ENCODE results near the gene SLC49A4.

DNA sequence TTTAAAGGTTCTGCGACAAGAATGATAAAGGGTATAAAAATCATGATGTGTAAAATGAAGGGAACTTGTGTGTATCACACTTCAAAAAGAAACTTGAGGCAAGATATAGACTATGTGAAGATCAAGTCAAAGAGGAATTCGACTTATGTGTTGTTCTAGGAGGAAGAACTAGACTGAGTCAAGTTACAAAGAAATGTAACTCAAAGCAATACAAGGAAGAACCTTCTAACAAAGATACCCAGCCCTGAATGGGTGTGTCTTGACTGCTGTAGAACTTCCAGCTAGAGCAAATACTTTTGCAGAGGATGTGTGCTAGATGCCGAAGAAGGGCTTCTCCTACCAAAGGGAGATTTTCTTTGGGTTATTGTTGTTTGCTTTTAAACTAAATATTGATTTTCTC, 2.4 kb downstream of the SLC49A4 start:
- TF ChIP-seq, protein P1, sequence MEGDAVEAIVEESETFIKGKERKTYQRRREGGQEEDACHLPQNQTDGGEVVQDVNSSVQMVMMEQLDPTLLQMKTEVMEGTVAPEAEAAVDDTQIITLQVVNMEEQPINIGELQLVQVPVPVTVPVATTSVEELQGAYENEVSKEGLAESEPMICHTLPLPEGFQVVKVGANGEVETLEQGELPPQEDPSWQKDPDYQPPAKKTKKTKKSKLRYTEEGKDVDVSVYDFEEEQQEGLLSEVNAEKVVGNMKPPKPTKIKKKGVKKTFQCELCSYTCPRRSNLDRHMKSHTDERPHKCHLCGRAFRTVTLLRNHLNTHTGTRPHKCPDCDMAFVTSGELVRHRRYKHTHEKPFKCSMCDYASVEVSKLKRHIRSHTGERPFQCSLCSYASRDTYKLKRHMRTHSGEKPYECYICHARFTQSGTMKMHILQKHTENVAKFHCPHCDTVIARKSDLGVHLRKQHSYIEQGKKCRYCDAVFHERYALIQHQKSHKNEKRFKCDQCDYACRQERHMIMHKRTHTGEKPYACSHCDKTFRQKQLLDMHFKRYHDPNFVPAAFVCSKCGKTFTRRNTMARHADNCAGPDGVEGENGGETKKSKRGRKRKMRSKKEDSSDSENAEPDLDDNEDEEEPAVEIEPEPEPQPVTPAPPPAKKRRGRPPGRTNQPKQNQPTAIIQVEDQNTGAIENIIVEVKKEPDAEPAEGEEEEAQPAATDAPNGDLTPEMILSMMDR (IDR thresholded peaks at IDR 0.05; ENCODE audit: insufficient read depth, low read depth, low read length) = no peak
- TF ChIP-seq EZH2 (IDR thresholded peaks at IDR 0.05; ENCODE audit: insufficient read depth, low read length) = no peak
